ENCODE measurements around the gene TOP2A.

- TF ChIP-seq ELF4 (IDR thresholded peaks at IDR 0.05) (no peak), BHLHE40 (IDR thresholded peaks at IDR 0.05; ENCODE audit: borderline replicate concordance) (no peak), TARDBP (IDR thresholded peaks at IDR 0.05) (no peak), ZNF384 (IDR thresholded peaks at IDR 0.05) (no peak), SUZ12 (IDR thresholded peaks at IDR 0.05) (no peak), HDGF (IDR thresholded peaks at IDR 0.05; ENCODE audit: borderline replicate concordance) (no peak), FOXA1 (IDR thresholded peaks at IDR 0.05) (no peak), ARNT (IDR thresholded peaks at IDR 0.05) (no peak), FOXM1 (IDR thresholded peaks at IDR 0.05; ENCODE audit: borderline replicate concordance) (no peak)
Observed at GRCh38 chr17:40366076-40366860, 51.4 kb downstream of the TOP2A start.

Measured in HEK293T (cell line).